SK-N-DZ (cell line): ENCODE measurements around the gene GOSR2.
"Not testable (repeated sequence)": the region's sequence is repeated elsewhere in the genome, so short reads cannot be mapped to it uniquely, and the experiment has no call there.

Experiments used
- DNase-seq: peaks from one replicate; pipeline ENCODE4 v3.0.0-alpha.2; 2015; ENCODE audit warnings: low spot score
- small RNA-seq, 2 experiments: library from RNA; depleted of rRNA; stranded (forward); fragments of <200 nt; gene quantifications; one replicate each; pipeline ENCODE3, GENCODE V24; 2014

GOSR2 gene

DNA sequence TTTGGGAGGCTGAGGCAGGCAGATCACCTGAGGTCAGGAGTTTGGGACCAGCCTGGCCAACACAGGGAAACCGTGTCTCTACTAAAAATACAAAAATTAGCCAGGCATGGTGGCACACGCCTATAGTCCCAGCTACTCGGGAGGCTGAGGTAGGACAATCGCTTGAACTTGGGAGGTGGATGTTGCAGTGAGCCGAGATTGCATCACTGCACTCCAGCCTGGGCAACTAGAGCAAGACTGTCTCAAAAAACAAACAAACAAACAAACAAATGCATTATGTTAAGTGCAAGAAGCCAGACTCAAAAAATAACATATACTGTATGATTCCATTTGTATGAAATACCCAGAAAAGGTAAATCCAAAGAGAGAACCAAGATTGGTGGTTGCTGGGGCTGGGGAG, 65.0 kb downstream of the GOSR2 start:
- DNase-seq: not testable (repeated sequence)

- no peak for DNase-seq
These were observed 66.9 kb downstream of the GOSR2 start for GRCh38 chr17:46989637-46990431.

DNA sequence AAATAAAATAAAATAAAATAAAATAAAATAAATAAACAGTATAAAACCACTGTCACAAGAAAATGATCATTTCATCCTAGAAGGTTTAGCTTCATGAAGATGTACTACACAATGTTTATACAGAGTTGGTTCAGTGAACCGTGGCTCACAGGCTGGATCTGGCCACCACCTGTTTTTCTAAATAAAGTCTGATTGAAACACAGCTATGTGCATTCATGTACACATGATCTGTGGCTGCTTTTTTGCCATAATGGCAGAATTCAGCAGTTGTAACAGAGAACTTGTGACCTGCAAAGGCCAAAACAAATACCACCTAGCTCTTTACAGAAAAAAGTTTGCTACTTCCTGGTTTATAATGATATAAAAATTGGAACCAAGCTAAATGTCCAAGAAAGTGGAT, 68.7 kb downstream of the GOSR2 start:
- DNase-seq: no peak

Small RNA genes lying within 50 kb of the gene (small RNA-seq; reads per million reads assigned to genes)
- 0 reads per million in 2 experiments for gene MIR5089
- gene RNU6ATAC3P: 0.03 to 0.27 reads per million in 2 experiments
